ENCODE data around the gene RHOBTB3. TPM values are rescaled to one million over a fixed set of nuclear protein-coding genes. Genes with fewer than 3 reads are reported as not detected.

RHOBTB3 gene
- total and polyA plus RNA-seq, 2 donors (not counting 3 experiments of a cell fraction or from before 2014, with no cell fraction given): 44.1 to 52.1 TPM

- CTCF ChIA-PET: interaction anchor here (0.9 kb wide), 1 partner anchor 13 kb away, joined by 3 read pairs; the partner anchor contains the start of gene RHOBTB3
- dilution Hi-C loops (cut with MboI; ENCODE audit: extremely low pct_ligation_motif_present, low sequenced_read_pairs) (no loop called here), intact Hi-C loops (cut with micrococcal nuclease) (no loop called here)
- Histone ChIP-seq H3K9me1 (replicated peaks; ENCODE audit: control insufficient read depth, extremely low read depth, insufficient read depth, low read length) (no peaks in the 10 kb centered on the region), H3K36me3 (ENCODE audit: control insufficient read depth in 2 of 2, extremely low read depth in 1 of 2, insufficient read depth in 2 of 2, low read length in 2 of 2) (no peaks in the 10 kb centered on the region), H3K4me3 (replicated peaks in 1 of 3; ENCODE audit: insufficient read depth in 1 of 3, low read depth in 1 of 3, low read length in 3 of 3) (no peak overlapping the region), H3K9ac (replicated peaks; ENCODE audit: extremely low read depth, insufficient read depth, low read length) (no peak overlapping the region), H2AFZ (ENCODE audit: low read depth, low read length) (no peak overlapping the region), H4K20me1 (replicated peaks; ENCODE audit: control insufficient read depth, extremely low read depth, insufficient read depth, low read length) (no peaks in the 10 kb centered on the region), H3K79me2 (ENCODE audit: control insufficient read depth, insufficient read depth, low read length) (no peaks in the 10 kb centered on the region), H3K27me3 (ENCODE audit: control insufficient read depth in 2 of 2, insufficient read depth in 2 of 2, low read length in 2 of 2) (no peaks in the 10 kb centered on the region), H3K27ac (ENCODE audit: insufficient read depth, low read depth, low read length) (no peak overlapping the region), H3K4me2 (ENCODE audit: insufficient read depth, low read length) (no peak overlapping the region), H3K4me1 (ENCODE audit: control insufficient read depth, extremely low read depth, insufficient read depth, low read length) (peaks cover 19% of the 10 kb centered on the region), H3K9me3 (replicated peaks; ENCODE audit: control insufficient read depth, insufficient read depth, low read length) (no peaks in the 10 kb centered on the region)
- BruUV-seq (replicated peaks): no TSS peak
- TF ChIP-seq MYC (IDR thresholded peaks at IDR 0.05; ENCODE audit: low read depth, low read length) (no peak), MAX (IDR thresholded peaks at IDR 0.05; ENCODE audit: insufficient read depth, insufficient read length) (no peak), POLR2A (IDR thresholded peaks at IDR 0.05; ENCODE audit: low read depth, low read length) (no peak), FOS (IDR thresholded peaks at IDR 0.05; ENCODE audit: borderline replicate concordance, insufficient read depth, low read length) (no peak), JUN (IDR thresholded peaks at IDR 0.05; ENCODE audit: borderline replicate concordance, insufficient read depth, insufficient read length, low read depth) (no peak), GATA2 (IDR thresholded peaks at IDR 0.05; ENCODE audit: insufficient read depth, insufficient read length, low read depth, low read length) (no peak), CTCF (IDR thresholded peaks at IDR 0.05; ENCODE audit: extremely low read depth in 1 of 2, insufficient read depth in 1 of 2, low read depth in 1 of 2, low read length in 2 of 2) (no peak), EZH2 (IDR thresholded peaks at IDR 0.05; ENCODE audit: borderline replicate concordance, low read depth, low read length, severe bottlenecking) (no peak), POLR2AphosphoS5 (IDR thresholded peaks at IDR 0.05; ENCODE audit: insufficient read depth, low read depth, low read length) (no peak)
- DNase-seq (ENCODE audit: low read depth, low spot score) (no peak), FAIRE-seq (no peak)
- POLR2A ChIA-PET: no interaction called here
Observed at GRCh38 chr5:95718203-95718602, 12.9 kb upstream of the RHOBTB3 start.

Data from endothelial cell of umbilical vein (primary cell).